Skeletal muscle tissue (tissue), 4 donors: ENCODE results near the gene RRP1. TPM values are rescaled to one million over a fixed set of nuclear protein-coding genes. Genes with fewer than 3 reads are reported as not detected.

Experiments used
- H3K27ac ChIP-seq: one replicate; pipeline ENCODE4 v1.7.0; 2013; ENCODE audit warnings: mild to moderate bottlenecking, low read depth, low read length, inconsistent platforms
- H3K27me3 ChIP-seq, 3 donors: one replicate each; pipeline ENCODE4 v1.7.0; 2013; ENCODE audit warnings: low read length in 3 of 3; ENCODE audit not compliant: control insufficient read depth in 3 of 3, insufficient read depth in 3 of 3
- H3K36me3 ChIP-seq, 3 donors: one replicate each; pipeline ENCODE4 v1.7.0; 2013; ENCODE audit warnings: low read length in 3 of 3; ENCODE audit not compliant: control insufficient read depth in 3 of 3, insufficient read depth in 3 of 3
- H3K4me1 ChIP-seq, 3 donors: one replicate each; pipeline ENCODE4 v1.7.0; 2013; ENCODE audit warnings: low read length in 3 of 3, mild to moderate bottlenecking in 3 of 3; ENCODE audit not compliant: control insufficient read depth in 3 of 3, insufficient read depth in 3 of 3
- H3K4me3 ChIP-seq, 3 donors: one replicate each; pipeline ENCODE4 v1.7.0; 2013; ENCODE audit warnings: low read length in 3 of 3
- H3K9ac ChIP-seq, 3 donors: one replicate each; pipeline ENCODE4 v1.7.0; 2013; ENCODE audit warnings: low read length in 3 of 3, mild to moderate bottlenecking in 3 of 3, moderate library complexity in 2 of 3, low read depth in 1 of 3
- H3K9me3 ChIP-seq, 3 donors: one replicate each; pipeline ENCODE4 v1.7.0; 2013; ENCODE audit warnings: low read length in 3 of 3; ENCODE audit not compliant: control insufficient read depth in 3 of 3
- total RNA-seq: library from RNA; depleted of rRNA; stranded (reverse); fragments of >200 nt; gene quantifications from one replicate; pipeline ENCODE4 v1.2.3, GENCODE V29; 2014
- donor health status: Osteomylitis.

RRP1 gene
- total RNA-seq, 1 donor from 2014 or later = 10.4 TPM

- H3K9me3 ChIP-seq = no peaks in the 10 kb centered on the region
- no peak overlapping the region for H3K4me3 ChIP-seq
- H3K36me3 ChIP-seq = peaks cover 35 to 44% (median 43%) of the 10 kb centered on the region in 3 donors
- H3K9ac ChIP-seq = no peak overlapping the region
- no peaks in the 10 kb centered on the region for H3K27me3 ChIP-seq
- H3K4me1 ChIP-seq = no peaks in the 10 kb centered on the region
- no peak overlapping the region for H3K27ac ChIP-seq
These were observed 39.6 kb upstream of the RRP1 start for GRCh38 chr21:43749651-43750262.

GRCh38 chr21:43750339-43751033 is 38.9 kb upstream of the RRP1 start:
- Histone ChIP-seq H3K9me3 (no peaks in the 10 kb centered on the region), H3K9ac (no peak overlapping the region), H3K36me3 (peaks cover 36 to 45% (median 44%) of the 10 kb centered on the region in 3 donors), H3K27me3 (no peaks in the 10 kb centered on the region), H3K27ac (no peak overlapping the region), H3K4me3 (no peak overlapping the region), H3K4me1 (no peaks in the 10 kb centered on the region)

GRCh38 chr21:43751955-43752591 is 37.3 kb upstream of the RRP1 start:
- no peak overlapping the region for H3K9ac ChIP-seq
- no peaks in the 10 kb centered on the region for H3K4me1 ChIP-seq
- H3K27me3 ChIP-seq = no peaks in the 10 kb centered on the region
- peaks cover 43 to 50% (median 45%) of the 10 kb centered on the region in 3 donors for H3K36me3 ChIP-seq
- H3K27ac ChIP-seq = no peak overlapping the region
- H3K9me3 ChIP-seq = no peaks in the 10 kb centered on the region
- no peak overlapping the region for H3K4me3 ChIP-seq

- Histone ChIP-seq H3K4me3 (no peak overlapping the region), H3K9ac (no peak overlapping the region), H3K36me3 (peaks cover 38 to 43% (median 39%) of the 10 kb centered on the region in 3 donors), H3K4me1 (peaks cover 3 to 4% (median 3%) of the 10 kb centered on the region in 3 donors), H3K27ac (no peak overlapping the region), H3K9me3 (no peaks in the 10 kb centered on the region), H3K27me3 (no peaks in the 10 kb centered on the region)
These were observed 36.5 kb upstream of the RRP1 start for GRCh38 chr21:43752758-43753438.

- Histone ChIP-seq H3K36me3 (peaks cover 36 to 43% (median 39%) of the 10 kb centered on the region in 3 donors), H3K27ac (no peak overlapping the region), H3K9me3 (no peaks in the 10 kb centered on the region), H3K9ac (no peak overlapping the region), H3K27me3 (no peaks in the 10 kb centered on the region), H3K4me1 (peaks cover 3 to 4% (median 4%) of the 10 kb centered on the region in 3 donors), H3K4me3 (no peak overlapping the region)
These were observed 36.0 kb upstream of the RRP1 start for GRCh38 chr21:43753439-43753799.

- H3K27ac ChIP-seq = no peak overlapping the region
- H3K4me1 ChIP-seq = peaks cover 3 to 4% (median 4%) of the 10 kb centered on the region in 3 donors
- H3K9ac ChIP-seq = no peak overlapping the region
- H3K4me3 ChIP-seq = no peak overlapping the region
- no peaks in the 10 kb centered on the region for H3K9me3 ChIP-seq
- peaks cover 37 to 43% (median 38%) of the 10 kb centered on the region in 3 donors for H3K36me3 ChIP-seq
- no peaks in the 10 kb centered on the region for H3K27me3 ChIP-seq
These were observed 34.2 kb upstream of the RRP1 start for GRCh38 chr21:43754948-43755781.

GRCh38 chr21:43755820-43756594 is 33.4 kb upstream of the RRP1 start:
- H3K27me3 ChIP-seq = no peaks in the 10 kb centered on the region
- no peak overlapping the region for H3K9ac ChIP-seq
- H3K27ac ChIP-seq = no peak overlapping the region
- peaks cover 3 to 4% (median 4%) of the 10 kb centered on the region in 3 donors for H3K4me1 ChIP-seq
- no peak overlapping the region for H3K4me3 ChIP-seq
- no peaks in the 10 kb centered on the region for H3K9me3 ChIP-seq
- peaks cover 33 to 36% (median 36%) of the 10 kb centered on the region in 3 donors for H3K36me3 ChIP-seq

- no peak overlapping the region for H3K4me3 ChIP-seq
- no peaks in the 10 kb centered on the region for H3K27me3 ChIP-seq
- peaks cover 27 to 35% (median 31%) of the 10 kb centered on the region in 3 donors for H3K36me3 ChIP-seq
- peak overlapping the region in 1 of 3 donors; percentile 40 for H3K9ac ChIP-seq
- no peak overlapping the region for H3K27ac ChIP-seq
- H3K4me1 ChIP-seq = peaks cover 3 to 4% (median 4%) of the 10 kb centered on the region in 3 donors
- no peaks in the 10 kb centered on the region for H3K9me3 ChIP-seq
These were observed 31.8 kb upstream of the RRP1 start for GRCh38 chr21:43757601-43758000.
